Body of pancreas (tissue), 4 donors: Measurements from ENCODE around the gene MCUR1.

Experiments
- CTCF ChIP-seq, 7 experiments: fragments of 450-650 bp in 4 of 7; fragments of 200-600 bp in 3 of 7; sonication (generic) in 3 of 7; IDR thresholded peaks; one replicate each; pipeline ENCODE4 v1.5.1; 2016 to 2019; ENCODE audit warnings: antibody characterized with exemption in 7 of 7
- POLR2A ChIP-seq, 3 donors: fragments of 450-650 bp; IDR thresholded peaks; one replicate each; pipeline ENCODE4 v1.6.1; 2016; ENCODE audit warnings: antibody characterized with exemption in 3 of 3, mild to moderate bottlenecking in 2 of 3

DNA sequence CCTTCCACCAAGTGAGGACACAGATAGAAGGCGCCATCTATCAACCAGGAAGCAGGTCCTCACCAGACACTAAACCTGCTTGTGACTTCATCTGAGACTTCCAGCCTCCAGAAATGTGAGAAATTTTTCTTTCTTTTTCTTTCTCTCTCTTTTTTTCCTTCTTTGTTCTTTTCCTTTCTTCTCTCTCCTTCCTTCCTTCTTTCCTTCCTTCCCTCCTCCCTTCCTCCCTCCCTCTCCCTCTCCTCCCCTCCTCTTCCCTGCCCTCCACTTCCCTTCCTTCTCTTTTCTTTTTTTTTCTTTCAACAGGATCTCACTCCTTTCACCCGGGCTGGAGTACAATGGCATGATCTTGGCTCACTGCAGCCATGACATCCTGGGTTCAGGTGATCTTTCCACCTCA is 37.4 kb upstream of the MCUR1 start:
- no peak for TF ChIP-seq POLR2A (IDR thresholded peaks at IDR 0.05)
- TF ChIP-seq CTCF (IDR thresholded peaks at IDR 0.05) = no peak
